Ammon's horn (tissue), 1 donor: ENCODE results near the gene HS3ST4.
"Not testable (repeated sequence)": the region's sequence is repeated elsewhere in the genome, so short reads cannot be mapped to it uniquely, and the experiment has no call there.

ENCODE experiments used
- DNase-seq: peaks from one replicate; pipeline ENCODE4 v3.0.0-alpha.2; 2016; ENCODE audit warnings: low spot score

Gene HS3ST4

DNA sequence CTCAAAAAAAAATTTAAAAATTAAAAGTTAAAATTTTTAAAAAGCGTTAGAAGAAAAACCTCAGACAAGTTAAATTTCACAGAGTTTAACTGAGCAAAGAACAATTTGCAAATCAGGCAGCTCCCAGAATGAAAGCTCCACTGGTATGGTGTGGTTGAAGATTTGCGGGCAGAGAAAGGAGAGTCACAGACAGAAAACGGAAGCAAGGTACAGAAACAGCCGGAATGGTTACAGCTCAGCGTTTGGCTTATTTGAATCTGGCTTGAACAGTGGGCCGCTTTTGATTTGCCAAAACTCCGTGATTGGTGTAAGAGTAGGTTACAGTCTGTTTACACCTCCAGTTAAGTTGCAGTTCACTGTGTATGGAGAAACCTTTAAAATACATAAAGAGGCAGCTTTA, 297.1 kb downstream of the HS3ST4 start:
- no peak for DNase-seq

GRCh38 chr16:25996052-25996451, 304.3 kb downstream of the HS3ST4 start:
- no peak for DNase-seq

DNA sequence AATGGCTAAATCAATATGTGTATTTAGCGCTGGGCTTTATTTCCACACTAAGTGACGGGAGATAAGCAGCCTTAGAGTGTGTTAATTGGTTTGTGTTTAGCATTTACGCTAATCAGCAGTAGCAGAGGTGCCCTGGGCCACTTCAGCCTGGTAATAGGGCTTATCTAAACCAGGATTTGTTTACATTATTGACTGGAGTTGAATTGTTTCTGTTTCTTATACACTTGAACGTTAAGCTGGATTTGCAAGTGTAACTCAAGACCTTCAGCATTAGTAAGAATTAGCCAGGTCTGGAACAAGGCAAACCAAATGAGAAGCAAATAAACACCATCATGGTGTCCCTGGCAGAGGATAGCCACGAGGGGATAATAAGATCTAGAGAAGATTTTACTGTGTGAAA, 313.6 kb downstream of the HS3ST4 start:
- DNase-seq, result no peak

DNA sequence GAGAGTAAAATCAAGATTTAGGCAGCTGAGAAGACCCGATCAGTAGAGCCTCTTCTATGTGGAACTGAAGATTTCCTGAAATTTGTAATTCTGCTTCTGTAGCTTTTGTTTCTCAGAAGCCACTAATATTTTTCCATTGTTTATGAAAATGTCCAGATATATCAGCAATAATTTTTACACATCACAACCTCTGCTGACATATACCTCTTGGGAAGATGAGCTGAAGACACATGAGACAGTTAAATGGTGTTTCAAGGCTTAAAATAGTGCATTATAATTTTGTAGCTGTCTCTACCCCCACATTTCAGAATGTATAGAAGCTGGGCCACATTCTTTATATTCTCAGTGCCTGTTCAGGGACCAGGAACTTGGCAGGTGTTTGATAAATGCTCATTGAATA, 320.6 kb downstream of the HS3ST4 start:
- no peak for DNase-seq

DNA sequence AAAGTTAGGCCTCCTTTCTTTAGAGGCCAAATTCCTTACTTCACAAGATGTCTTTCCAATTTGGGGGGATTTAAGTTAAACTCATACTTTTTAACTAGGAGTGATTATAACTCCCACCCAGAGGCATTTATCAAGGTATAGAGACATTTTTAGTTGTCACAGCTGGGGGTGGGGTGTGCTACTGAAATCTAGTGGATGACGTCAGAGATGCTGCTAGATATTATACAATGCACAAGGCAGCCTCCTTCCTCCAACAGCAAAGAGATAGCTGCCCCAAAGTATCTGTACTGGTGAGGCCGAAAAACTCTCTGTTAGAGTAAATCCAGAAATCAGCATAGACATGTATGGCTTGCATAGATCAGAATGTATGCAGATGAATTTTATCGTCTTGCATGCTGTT, 324.0 kb downstream of the HS3ST4 start:
- DNase-seq, result no peak

GRCh38 chr16:26016989-26017388, 325.2 kb downstream of the HS3ST4 start:
- no peak for DNase-seq

GRCh38 chr16:26019381-26020242, 327.9 kb downstream of the HS3ST4 start:
- no peak for DNase-seq

DNA sequence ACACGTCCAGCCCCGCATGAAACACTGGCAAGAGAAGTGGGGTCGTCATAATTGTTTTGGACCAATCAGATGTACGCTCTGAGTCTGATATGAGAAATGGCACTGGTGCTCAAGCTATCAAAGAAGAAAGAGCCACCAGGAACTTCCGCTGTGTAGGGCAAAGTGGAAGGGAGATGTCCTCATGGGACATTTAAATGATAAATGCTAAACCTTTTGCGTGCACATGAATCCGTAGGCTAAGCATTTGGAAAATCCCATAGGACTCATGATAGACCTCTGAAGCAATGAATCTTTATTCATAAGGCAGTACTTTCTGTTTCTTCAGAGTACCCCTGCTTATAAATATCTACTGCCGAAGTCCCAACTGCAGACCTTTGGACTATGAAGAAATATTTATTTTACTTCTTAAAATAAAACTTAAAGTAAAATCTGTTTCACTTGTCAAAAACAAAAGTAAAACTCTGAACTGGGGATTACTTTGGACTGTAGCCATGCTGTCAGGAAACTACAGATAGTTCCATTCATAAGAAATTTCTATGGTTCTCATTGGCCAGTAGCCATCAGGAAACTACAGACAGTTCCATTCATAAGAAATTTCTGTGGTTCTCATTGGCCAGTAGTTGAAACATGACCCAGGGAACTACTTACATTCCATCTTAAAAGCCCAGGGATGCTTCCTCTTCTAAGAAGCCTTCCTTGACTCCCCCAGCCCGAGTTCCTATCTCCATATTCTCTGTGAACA, 335.1 kb downstream of the HS3ST4 start:
- no peak for DNase-seq

- peak; percentile 32 for DNase-seq
Measured at GRCh38 chr16:26031286-26031685, 339.5 kb downstream of the HS3ST4 start.

GRCh38 chr16:26032661-26033060, 340.9 kb downstream of the HS3ST4 start:
- DNase-seq, result not testable (repeated sequence)

GRCh38 chr16:26041952-26042668, 350.4 kb downstream of the HS3ST4 start:
- DNase-seq, result no peak

DNA sequence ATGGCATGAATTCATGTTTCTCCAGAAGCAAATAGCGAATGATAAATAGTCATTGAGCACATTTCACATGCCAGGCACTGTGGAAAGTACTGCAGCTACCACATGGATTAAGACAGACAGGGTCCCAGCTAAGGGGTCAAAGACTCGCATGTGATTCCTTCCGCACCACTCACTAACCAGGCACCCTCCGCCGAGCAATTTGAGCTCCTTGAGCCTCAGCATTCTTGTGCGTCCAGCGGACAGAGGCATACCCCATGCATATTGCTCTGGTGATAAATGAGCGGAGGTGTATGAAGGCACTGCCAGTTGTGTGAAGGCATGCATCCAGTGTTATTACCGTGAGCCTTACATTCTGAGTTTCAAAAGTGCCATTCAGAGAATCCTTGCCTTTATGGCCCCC, 358.7 kb downstream of the HS3ST4 start:
- DNase-seq, result no peak

DNA sequence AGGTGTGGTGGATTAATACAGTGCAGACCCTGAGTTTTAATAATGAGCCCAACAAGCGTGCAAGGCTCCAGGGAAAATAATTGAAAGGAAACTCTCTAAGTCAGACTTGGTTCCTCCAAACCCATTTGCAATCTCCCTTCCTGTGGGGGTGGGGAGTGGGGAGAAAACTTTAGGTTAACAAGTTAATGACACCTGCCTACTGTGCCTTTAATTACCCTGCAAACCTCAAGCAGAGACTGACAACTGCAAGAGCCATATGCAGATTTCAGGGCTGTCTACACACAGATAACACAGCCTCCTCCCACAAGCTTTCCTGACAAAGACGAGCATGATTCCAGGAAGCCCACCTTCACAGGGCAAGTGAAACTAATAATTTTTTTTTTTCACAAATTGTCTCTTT, 359.3 kb downstream of the HS3ST4 start:
- DNase-seq, result no peak

DNA sequence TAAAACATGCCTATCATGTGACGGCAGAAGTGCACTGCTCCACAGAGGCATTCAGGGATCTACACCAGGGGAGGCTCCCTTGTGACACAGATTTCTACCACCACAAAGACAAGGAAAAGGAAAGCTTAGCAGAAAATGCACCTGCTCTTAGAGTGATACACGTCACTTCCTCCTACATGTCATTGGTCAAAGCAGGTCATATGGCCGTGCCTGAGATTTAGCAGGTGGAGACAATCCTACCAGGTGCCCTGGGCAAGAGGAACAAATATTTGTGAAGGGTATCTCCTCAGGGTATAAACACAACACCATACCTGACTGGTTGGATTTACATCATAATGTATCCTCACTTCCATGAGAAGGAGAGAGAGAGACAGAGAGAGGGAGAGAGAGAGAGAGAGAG, 362.1 kb downstream of the HS3ST4 start:
- DNase-seq, result no peak

DNA sequence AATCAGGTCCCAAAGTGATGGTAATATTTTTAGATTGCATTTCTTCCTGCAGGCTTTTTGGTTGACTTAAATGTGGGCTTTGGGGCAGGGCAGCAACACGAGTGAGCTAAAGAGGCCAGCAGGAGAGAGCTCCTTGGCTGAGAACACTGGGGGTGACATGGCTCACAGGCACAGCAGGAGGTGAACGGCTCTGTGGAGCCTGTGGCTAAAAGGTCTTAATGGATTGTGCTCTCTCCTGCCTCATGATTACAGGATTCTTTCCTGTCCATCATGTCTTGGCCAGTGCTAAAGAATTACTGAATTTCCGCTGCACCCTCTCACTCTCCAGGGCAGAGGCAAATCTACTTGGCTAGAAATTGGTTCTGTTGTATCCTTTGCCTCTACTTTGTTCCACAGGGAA, 366.6 kb downstream of the HS3ST4 start:
- no peak for DNase-seq

DNA sequence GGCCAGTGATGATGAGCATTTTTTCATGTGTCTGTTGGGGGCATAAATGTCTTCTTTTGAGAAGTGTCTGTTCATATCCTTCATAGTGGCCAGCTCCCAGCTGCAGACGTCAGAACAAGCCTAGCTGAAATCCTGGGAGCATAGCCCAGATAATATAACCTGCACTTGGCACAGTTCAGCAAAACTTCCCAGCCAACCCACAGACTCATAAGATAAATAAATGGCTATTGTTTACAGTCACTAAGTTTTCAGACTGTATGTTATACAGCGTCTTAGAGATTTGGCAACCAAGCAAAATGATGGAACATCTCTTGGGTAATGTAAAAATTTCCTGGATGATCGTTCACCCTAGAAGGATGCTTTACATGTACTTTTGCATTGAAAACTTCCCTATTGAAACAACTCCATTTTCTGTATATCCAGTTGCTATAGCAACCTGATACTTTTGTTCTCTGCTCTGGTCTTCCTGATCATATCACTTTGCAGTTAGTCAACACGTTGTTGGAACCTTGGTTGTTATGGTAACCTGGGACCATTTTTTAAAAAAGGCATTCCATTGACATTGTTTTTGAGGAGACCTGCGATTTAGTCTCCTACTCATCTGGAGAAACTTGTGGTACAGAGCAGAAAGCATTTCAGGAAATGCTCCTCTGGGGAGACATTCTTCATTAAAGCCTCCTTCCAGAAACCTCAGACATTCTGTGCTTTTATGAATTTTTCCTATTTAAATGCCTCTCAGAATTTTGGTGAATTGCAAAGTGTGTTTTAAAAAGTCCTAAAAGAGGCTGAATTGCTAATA, 378.7 kb downstream of the HS3ST4 start:
- DNase-seq, result no peak

DNA sequence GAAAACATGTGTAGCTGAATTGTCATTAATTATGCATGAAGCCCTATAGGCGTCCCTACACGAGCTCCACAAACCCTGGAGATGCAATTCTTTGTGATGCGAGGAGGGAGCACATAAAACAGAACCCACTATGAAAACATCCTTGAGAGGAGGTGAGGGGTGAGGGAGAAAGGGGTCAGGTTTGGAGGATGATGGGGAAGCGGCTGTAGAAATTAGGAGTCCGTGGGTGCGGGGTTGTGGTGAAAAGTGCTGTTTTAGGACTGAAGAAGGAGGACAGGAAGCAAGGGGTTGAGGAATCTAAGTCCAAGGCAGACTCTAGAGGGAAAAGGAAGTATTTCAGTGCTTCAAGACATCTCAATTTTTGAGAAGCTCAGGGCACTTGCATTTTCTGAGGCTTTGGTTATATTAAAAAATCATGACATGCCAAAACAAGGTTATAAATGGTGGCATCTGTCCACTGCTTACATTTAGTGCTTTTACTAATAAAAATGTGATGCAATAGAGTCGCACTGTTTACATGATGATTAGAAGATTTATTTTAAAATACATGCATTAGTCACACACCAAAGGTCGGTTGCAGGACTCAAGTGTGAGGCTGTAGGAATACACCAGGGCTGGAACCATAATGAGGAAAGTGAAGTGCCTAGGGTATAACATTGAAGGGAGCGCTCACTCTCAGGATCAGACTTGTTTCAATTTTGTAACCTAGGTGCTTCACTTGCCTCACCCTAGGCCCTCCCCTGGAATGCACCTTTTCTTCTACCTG, 379.5 kb downstream of the HS3ST4 start:
- no peak for DNase-seq

GRCh38 chr16:26078716-26079355, 387.1 kb downstream of the HS3ST4 start:
- DNase-seq, result no peak

DNA sequence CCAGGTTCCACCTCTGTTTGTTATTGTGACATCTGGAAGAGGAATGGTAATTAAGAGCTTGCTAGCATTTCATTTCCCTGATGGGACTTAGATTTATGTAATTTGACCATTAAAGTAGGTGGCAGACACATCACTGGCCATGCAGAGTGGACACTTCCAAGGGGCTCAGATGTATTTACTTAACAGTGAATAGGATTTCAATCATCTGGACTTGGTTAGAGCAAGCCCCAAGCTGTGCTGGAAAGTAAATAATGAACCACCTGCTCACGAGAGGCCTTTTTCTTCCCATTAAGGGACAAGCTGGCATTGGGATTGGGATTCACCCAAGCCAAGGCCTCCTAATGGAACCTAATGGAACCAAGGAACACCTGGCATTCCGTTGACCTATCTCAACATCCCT, 395.3 kb downstream of the HS3ST4 start:
- no peak for DNase-seq

GRCh38 chr16:26091511-26091910, 399.8 kb downstream of the HS3ST4 start:
- no peak for DNase-seq

GRCh38 chr16:26098206-26098605, 406.4 kb downstream of the HS3ST4 start:
- not testable (repeated sequence) for DNase-seq
